Vagina (tissue), 2 donors: Measurements from ENCODE around the gene TNIK.

Source experiments
- POLR2A ChIP-seq, 2 donors: fragments of 450-650 bp; IDR thresholded peaks; one replicate each; pipeline ENCODE4 v1.6.1; 2017; ENCODE audit warnings: antibody characterized with exemption in 2 of 2, mild to moderate bottlenecking in 2 of 2, moderate library complexity in 2 of 2
- POLR2AphosphoS5 ChIP-seq, 2 donors: sonication (generic); formaldehyde crosslinking; IDR thresholded peaks; one replicate each; pipeline ENCODE4 v1.9.0; 2017; ENCODE audit warnings: antibody characterized with exemption in 2 of 2, mild to moderate bottlenecking in 2 of 2, low read depth in 1 of 2; ENCODE audit not compliant: insufficient read depth in 1 of 2
- TF ChIP-seq, protein P1 (sequence below), 3 experiments: fragments of 450-650 bp in 2 of 3; fragments of 200-600 bp in 1 of 3; sonication (generic) in 1 of 3; IDR thresholded peaks; one replicate each; pipeline ENCODE4 v1.5.1; 2017 to 2019; ENCODE audit warnings: antibody characterized with exemption in 3 of 3, mild to moderate bottlenecking in 2 of 3, moderate library complexity in 2 of 3

DNA sequence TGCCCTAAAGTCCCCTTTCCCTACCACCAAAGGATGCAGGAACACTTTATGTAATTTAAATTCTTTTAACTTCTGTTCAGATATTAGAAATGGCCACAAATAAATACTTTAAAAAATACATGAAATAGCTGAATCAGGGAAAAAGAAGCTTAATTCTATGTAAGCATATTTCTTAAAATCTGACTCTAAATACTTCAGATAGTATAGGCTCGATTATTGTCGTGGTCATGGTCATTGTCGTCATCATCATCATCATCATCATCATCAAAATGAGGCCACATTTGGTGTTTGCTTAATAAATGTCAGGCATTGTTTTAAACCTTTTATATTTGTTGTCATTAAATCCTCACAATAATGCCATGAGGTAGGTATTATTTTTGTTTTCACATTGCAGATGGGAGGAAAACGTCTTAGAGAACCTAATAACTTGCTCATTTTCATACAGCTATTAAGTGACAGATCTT, 448.3 kb downstream of the TNIK start:
- TF ChIP-seq, protein P1, sequence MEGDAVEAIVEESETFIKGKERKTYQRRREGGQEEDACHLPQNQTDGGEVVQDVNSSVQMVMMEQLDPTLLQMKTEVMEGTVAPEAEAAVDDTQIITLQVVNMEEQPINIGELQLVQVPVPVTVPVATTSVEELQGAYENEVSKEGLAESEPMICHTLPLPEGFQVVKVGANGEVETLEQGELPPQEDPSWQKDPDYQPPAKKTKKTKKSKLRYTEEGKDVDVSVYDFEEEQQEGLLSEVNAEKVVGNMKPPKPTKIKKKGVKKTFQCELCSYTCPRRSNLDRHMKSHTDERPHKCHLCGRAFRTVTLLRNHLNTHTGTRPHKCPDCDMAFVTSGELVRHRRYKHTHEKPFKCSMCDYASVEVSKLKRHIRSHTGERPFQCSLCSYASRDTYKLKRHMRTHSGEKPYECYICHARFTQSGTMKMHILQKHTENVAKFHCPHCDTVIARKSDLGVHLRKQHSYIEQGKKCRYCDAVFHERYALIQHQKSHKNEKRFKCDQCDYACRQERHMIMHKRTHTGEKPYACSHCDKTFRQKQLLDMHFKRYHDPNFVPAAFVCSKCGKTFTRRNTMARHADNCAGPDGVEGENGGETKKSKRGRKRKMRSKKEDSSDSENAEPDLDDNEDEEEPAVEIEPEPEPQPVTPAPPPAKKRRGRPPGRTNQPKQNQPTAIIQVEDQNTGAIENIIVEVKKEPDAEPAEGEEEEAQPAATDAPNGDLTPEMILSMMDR (IDR thresholded peaks at IDR 0.05) = no peak
- TF ChIP-seq POLR2A (IDR thresholded peaks at IDR 0.05) (no peak), POLR2AphosphoS5 (IDR thresholded peaks at IDR 0.05; ENCODE audit: insufficient read depth in 1 of 2, low read depth in 1 of 2) (no peak)
